Right forelimb (tissue), 1 donor: Measurements from ENCODE around the gene BSPRY.
A peak's percentile ranks its signal among the peaks of the same experiment; 100 is the strongest.
"Not testable (repeated sequence)": the region's sequence is repeated elsewhere in the genome, so short reads cannot be mapped to it uniquely, and the experiment has no call there.

Experiments used
- DNase-seq: peaks from one replicate; pipeline ENCODE4 v3.0.0-alpha.2; 2018

Gene BSPRY

GRCh38 chr9:113372059-113372458, 22.7 kb downstream of the BSPRY start:
- no peak for DNase-seq

GRCh38 chr9:113373256-113373655, 23.9 kb downstream of the BSPRY start:
- no peak for DNase-seq

GRCh38 chr9:113373676-113374392, 24.5 kb downstream of the BSPRY start:
- no peak for DNase-seq

- no peak for DNase-seq
Observed at GRCh38 chr9:113375057-113376023, 26.0 kb downstream of the BSPRY start.

- DNase-seq, result peak; percentile 82
Observed at GRCh38 chr9:113376634-113377567, 27.6 kb downstream of the BSPRY start, which contains the start of gene HDHD3. Gene HDHD3 (minus strand): TSS chr9:113376986. CDS start chr9:113374354, 2,632 bp downstream.

GRCh38 chr9:113379094-113379828, 29.9 kb downstream of the BSPRY start:
- not testable (repeated sequence) for DNase-seq

- not testable (repeated sequence) for DNase-seq
Observed at GRCh38 chr9:113379829-113380210, 30.5 kb downstream of the BSPRY start.

- DNase-seq, result no peak
Observed at GRCh38 chr9:113380869-113381378, 31.6 kb downstream of the BSPRY start.

GRCh38 chr9:113381441-113381840, 32.1 kb downstream of the BSPRY start:
- DNase-seq, result not testable (repeated sequence)

GRCh38 chr9:113381909-113382411, 32.6 kb downstream of the BSPRY start:
- DNase-seq, result no peak

GRCh38 chr9:113386571-113387393, 37.4 kb downstream of the BSPRY start:
- no peak for DNase-seq

- no peak for DNase-seq
Observed at GRCh38 chr9:113387560-113388230, 38.4 kb downstream of the BSPRY start.

GRCh38 chr9:113388833-113389232, 39.5 kb downstream of the BSPRY start:
- DNase-seq, result no peak

GRCh38 chr9:113389451-113389850, 40.1 kb downstream of the BSPRY start:
- DNase-seq, result no peak

- DNase-seq, result no peak
Observed at GRCh38 chr9:113390192-113390960, 41.0 kb downstream of the BSPRY start.

- no peak for DNase-seq
Observed at GRCh38 chr9:113391917-113392316, 42.6 kb downstream of the BSPRY start.

- DNase-seq, result no peak
Observed at GRCh38 chr9:113393281-113393680, 43.9 kb downstream of the BSPRY start.

GRCh38 chr9:113395000-113395861, 45.9 kb downstream of the BSPRY start:
- peak; percentile 15 for DNase-seq
